OCI-LY1 (cell line): ENCODE results near the gene FKBP6.

ENCODE experiments used
- H2AFZ ChIP-seq: fragments of 200-600 bp; sonication (generic), shearing (Covaris generic); 2 replicates; pipeline ENCODE4 v1.6.0; 2014; ENCODE audit warnings: antibody characterized with exemption, mild to moderate bottlenecking, low read length
- H3F3A ChIP-seq: fragments of 200-600 bp; sonication (generic), shearing (Covaris generic); 2 replicates; pipeline ENCODE4 v1.6.0; 2014; ENCODE audit warnings: mild to moderate bottlenecking, antibody characterized with exemption, low read length, moderate library complexity; ENCODE audit not compliant: insufficient read depth
- H3K27ac ChIP-seq: fragments of 200-600 bp; sonication (generic); 2 replicates; pipeline ENCODE4 v1.5.1; 2014; ENCODE audit warnings: low read length, mixed run types, mild to moderate bottlenecking, low read depth; ENCODE audit not compliant: poor library complexity, severe bottlenecking
- H3K27me3 ChIP-seq: fragments of 200-600 bp; sonication (generic); 2 replicates; pipeline ENCODE4 v1.6.0; 2014; ENCODE audit warnings: antibody characterized with exemption, mild to moderate bottlenecking, low read length, moderate library complexity; ENCODE audit not compliant: insufficient read depth
- H3K36me3 ChIP-seq: fragments of 200-600 bp; sonication (generic); 2 replicates; pipeline ENCODE4 v1.6.1; 2014; ENCODE audit warnings: mild to moderate bottlenecking, antibody characterized with exemption, low read length, moderate library complexity, mixed read lengths; ENCODE audit not compliant: insufficient read depth
- H3K4me1 ChIP-seq: fragments of 200-600 bp; sonication (generic); 2 replicates; pipeline ENCODE4 v1.5.1; 2014; ENCODE audit warnings: mild to moderate bottlenecking, low read length, moderate library complexity; ENCODE audit not compliant: insufficient read depth, severe bottlenecking
- H3K4me2 ChIP-seq: fragments of 200-600 bp; sonication (generic), shearing (Covaris generic); 2 replicates; pipeline ENCODE4 v1.6.1; 2014; ENCODE audit warnings: low read length
- H3K4me3 ChIP-seq: fragments of 200-600 bp; sonication (generic); 2 replicates; pipeline ENCODE4 v1.5.1; 2014; ENCODE audit warnings: low read length, low read depth, mild to moderate bottlenecking, mixed read lengths; ENCODE audit not compliant: poor library complexity, severe bottlenecking
- H3K79me2 ChIP-seq: fragments of 200-600 bp; shearing (Covaris generic); 2 replicates; pipeline ENCODE4 v1.6.1; 2016; ENCODE audit warnings: mixed run types, low read length, mixed read lengths; ENCODE audit not compliant: insufficient read depth
- H3K9ac ChIP-seq: fragments of 200-600 bp; sonication (generic), shearing (Covaris generic); 2 replicates; pipeline ENCODE4 v1.6.1; 2014; ENCODE audit warnings: mild to moderate bottlenecking, low read length, mixed read lengths
- H3K9me2 ChIP-seq: fragments of 200-600 bp; sonication (generic), shearing (Covaris generic); 2 replicates; pipeline ENCODE4 v1.6.1; 2014; ENCODE audit warnings: low read depth, mild to moderate bottlenecking, low read length, mixed read lengths
- H3K9me3 ChIP-seq: fragments of 200-600 bp; shearing (Covaris generic); 2 replicates; pipeline ENCODE4 v1.6.1; 2014; ENCODE audit warnings: low read length, mixed read lengths
- H4K20me1 ChIP-seq: fragments of 200-600 bp; sonication (generic), shearing (Covaris generic); 2 replicates; pipeline ENCODE4 v1.6.0; 2016; ENCODE audit warnings: mild to moderate bottlenecking, low read length; ENCODE audit not compliant: insufficient read depth
- CTCF ChIP-seq: fragments of 200-600 bp; sonication (generic), shearing (Covaris generic); IDR thresholded peaks from 2 replicates; pipeline ENCODE4 v1.5.1; 2017; ENCODE audit warnings: mild to moderate bottlenecking, antibody characterized with exemption, low read length, moderate library complexity, mixed read lengths
- EZH2 ChIP-seq: fragments of 200-600 bp; sonication (generic), shearing (Covaris generic); IDR thresholded peaks from 2 replicates; pipeline ENCODE4 v1.8.0; 2017; ENCODE audit warnings: borderline replicate concordance, mixed run types, mild to moderate bottlenecking, antibody characterized with exemption, low read length, moderate library complexity, mixed read lengths

Gene FKBP6

GRCh38 chr7:73312831-73313520 lies 15.0 kb upstream of the FKBP6 start:
- H3K27ac ChIP-seq = no peak overlapping the region
- no peaks in the 10 kb centered on the region for H3F3A ChIP-seq
- no peaks in the 10 kb centered on the region for H3K9me2 ChIP-seq
- no peak overlapping the region for H3K4me3 ChIP-seq
- H4K20me1 ChIP-seq = no peaks in the 10 kb centered on the region
- peaks cover 9% of the 10 kb centered on the region for H3K4me1 ChIP-seq
- H3K79me2 ChIP-seq = peaks cover 4% of the 10 kb centered on the region
- H3K9me3 ChIP-seq = no peaks in the 10 kb centered on the region; the same call in 1 of the 2 replicates
- H3K9ac ChIP-seq = no peak overlapping the region
- H3K27me3 ChIP-seq = no peaks in the 10 kb centered on the region
- no peak overlapping the region for H3K4me2 ChIP-seq
- no peaks in the 10 kb centered on the region; the same call in 1 of the 2 replicates for H3K36me3 ChIP-seq
- TF ChIP-seq CTCF (no peak), EZH2 (no peak)
- H2AFZ ChIP-seq = no peak overlapping the region

GRCh38 chr7:73313521-73313906 lies 14.4 kb upstream of the FKBP6 start:
- H3K9ac ChIP-seq = no peak overlapping the region
- no peaks in the 10 kb centered on the region for H3F3A ChIP-seq
- H3K27me3 ChIP-seq = no peaks in the 10 kb centered on the region
- H3K79me2 ChIP-seq = no peaks in the 10 kb centered on the region
- peaks cover 7% of the 10 kb centered on the region for H3K4me1 ChIP-seq
- no peaks in the 10 kb centered on the region for H4K20me1 ChIP-seq
- TF ChIP-seq CTCF (no peak), EZH2 (no peak)
- H3K9me3 ChIP-seq = no peaks in the 10 kb centered on the region; the same call in 1 of the 2 replicates
- H2AFZ ChIP-seq = no peak overlapping the region
- H3K4me3 ChIP-seq = no peak overlapping the region
- no peak overlapping the region for H3K4me2 ChIP-seq
- H3K36me3 ChIP-seq = no peaks in the 10 kb centered on the region
- H3K27ac ChIP-seq = no peak overlapping the region
- no peaks in the 10 kb centered on the region for H3K9me2 ChIP-seq

GRCh38 chr7:73314271-73314670 lies 13.7 kb upstream of the FKBP6 start:
- no peaks in the 10 kb centered on the region for H4K20me1 ChIP-seq
- no peaks in the 10 kb centered on the region for H3F3A ChIP-seq
- H3K9me2 ChIP-seq = no peaks in the 10 kb centered on the region

More at GRCh38 chr7:73314271-73314670, 13.7 kb upstream of the FKBP6 start:
- Histone ChIP-seq H2AFZ (no peak overlapping the region), H3K4me1 (peaks cover 2% of the 10 kb centered on the region), H3K9me3 (no peaks in the 10 kb centered on the region; the same call in 1 of the 2 replicates), H3K4me2 (no peak overlapping the region), H3K36me3 (no peaks in the 10 kb centered on the region), H3K9ac (no peak overlapping the region), H3K4me3 (no peak overlapping the region), H3K79me2 (no peaks in the 10 kb centered on the region), H3K27ac (no peak overlapping the region), H3K27me3 (no peaks in the 10 kb centered on the region)
- TF ChIP-seq CTCF (no peak), EZH2 (no peak)
